Measurements from ENCODE around the gene SPHK1.
"Not testable (repeated sequence)": the region's sequence is repeated elsewhere in the genome, so short reads cannot be mapped to it uniquely, and the experiment has no call there.

The SPHK1 gene

GRCh38 chr17:76359375-76359774 is 25.0 kb upstream of the SPHK1 start:
- H3K27ac Mint-ChIP-seq: no peak overlapping the region
- no peaks in the 10 kb centered on the region for H3K27me3 Mint-ChIP-seq (ENCODE audit: low read depth)
- TF ChIP-seq, protein P1, sequence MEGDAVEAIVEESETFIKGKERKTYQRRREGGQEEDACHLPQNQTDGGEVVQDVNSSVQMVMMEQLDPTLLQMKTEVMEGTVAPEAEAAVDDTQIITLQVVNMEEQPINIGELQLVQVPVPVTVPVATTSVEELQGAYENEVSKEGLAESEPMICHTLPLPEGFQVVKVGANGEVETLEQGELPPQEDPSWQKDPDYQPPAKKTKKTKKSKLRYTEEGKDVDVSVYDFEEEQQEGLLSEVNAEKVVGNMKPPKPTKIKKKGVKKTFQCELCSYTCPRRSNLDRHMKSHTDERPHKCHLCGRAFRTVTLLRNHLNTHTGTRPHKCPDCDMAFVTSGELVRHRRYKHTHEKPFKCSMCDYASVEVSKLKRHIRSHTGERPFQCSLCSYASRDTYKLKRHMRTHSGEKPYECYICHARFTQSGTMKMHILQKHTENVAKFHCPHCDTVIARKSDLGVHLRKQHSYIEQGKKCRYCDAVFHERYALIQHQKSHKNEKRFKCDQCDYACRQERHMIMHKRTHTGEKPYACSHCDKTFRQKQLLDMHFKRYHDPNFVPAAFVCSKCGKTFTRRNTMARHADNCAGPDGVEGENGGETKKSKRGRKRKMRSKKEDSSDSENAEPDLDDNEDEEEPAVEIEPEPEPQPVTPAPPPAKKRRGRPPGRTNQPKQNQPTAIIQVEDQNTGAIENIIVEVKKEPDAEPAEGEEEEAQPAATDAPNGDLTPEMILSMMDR (IDR thresholded peaks at IDR 0.05; ENCODE audit: unreplicated experiment in 3 of 3): no peak
- H3K36me3 Mint-ChIP-seq (ENCODE audit: low read depth): no peaks in the 10 kb centered on the region
- peaks cover 13% of the 10 kb centered on the region for H3K4me1 Mint-ChIP-seq
- H3K4me3 Mint-ChIP-seq: no peak overlapping the region
- no peaks in the 10 kb centered on the region for H3K9me3 Mint-ChIP-seq

DNA sequence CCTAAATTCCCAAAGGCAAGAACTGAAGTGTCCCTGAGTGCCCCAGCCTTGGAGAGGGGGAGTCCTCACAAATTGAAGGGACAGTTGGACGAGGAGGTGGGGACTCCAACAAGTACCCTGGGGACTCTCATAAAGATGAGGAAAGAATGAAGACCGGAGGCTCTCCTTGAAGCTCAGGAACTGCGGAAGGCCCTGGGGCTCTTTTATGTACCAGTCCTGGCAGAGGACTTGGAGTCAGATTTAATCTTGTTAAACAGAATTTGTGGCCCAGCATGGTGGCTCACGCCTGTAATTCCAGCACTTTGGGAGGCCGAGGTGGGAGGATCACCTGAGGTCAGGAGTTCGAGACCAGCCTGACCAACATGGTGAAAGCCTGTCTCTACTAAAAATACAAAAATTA is 24.6 kb upstream of the SPHK1 start:
- H3K4me1 Mint-ChIP-seq: peaks cover 13% of the 10 kb centered on the region
- not testable (repeated sequence) for H3K27ac Mint-ChIP-seq; H3K9me3 Mint-ChIP-seq; H3K4me3 Mint-ChIP-seq; H3K36me3 Mint-ChIP-seq (ENCODE audit: low read depth); H3K27me3 Mint-ChIP-seq (ENCODE audit: low read depth)

DNA sequence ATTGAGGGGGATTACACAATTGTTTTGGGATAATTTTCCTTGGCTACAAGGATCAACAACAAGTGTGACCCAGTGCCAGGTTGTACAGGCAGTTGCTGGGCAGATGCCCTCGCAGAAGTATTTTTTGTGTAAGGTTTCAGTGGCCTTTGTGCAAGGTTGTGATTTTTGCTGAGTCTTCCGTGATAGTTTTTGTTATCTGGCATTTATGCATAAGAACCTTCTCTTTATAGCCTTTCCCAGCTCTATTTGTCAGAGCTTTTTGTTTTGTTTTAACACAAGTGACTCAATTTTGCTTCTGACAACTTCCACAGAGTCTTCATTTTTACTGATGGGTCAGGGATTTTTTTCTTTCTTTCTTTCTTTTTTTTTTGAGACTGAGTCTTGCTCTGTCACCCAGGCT is 23.9 kb upstream of the SPHK1 start:
- Mint-ChIP-seq H3K36me3 (ENCODE audit: low read depth) (no peaks in the 10 kb centered on the region), H3K27ac (peak overlapping the region in 2 of 3 experiments; percentile 24 to 29), H3K9me3 (no peaks in the 10 kb centered on the region), H3K4me3 (no peak overlapping the region), H3K4me1 (peaks cover 13% of the 10 kb centered on the region), H3K27me3 (ENCODE audit: low read depth) (peaks cover 3% of the 10 kb centered on the region)
- TF ChIP-seq, protein P1 (IDR thresholded peaks at IDR 0.05; ENCODE audit: unreplicated experiment in 3 of 3): no peak

DNA sequence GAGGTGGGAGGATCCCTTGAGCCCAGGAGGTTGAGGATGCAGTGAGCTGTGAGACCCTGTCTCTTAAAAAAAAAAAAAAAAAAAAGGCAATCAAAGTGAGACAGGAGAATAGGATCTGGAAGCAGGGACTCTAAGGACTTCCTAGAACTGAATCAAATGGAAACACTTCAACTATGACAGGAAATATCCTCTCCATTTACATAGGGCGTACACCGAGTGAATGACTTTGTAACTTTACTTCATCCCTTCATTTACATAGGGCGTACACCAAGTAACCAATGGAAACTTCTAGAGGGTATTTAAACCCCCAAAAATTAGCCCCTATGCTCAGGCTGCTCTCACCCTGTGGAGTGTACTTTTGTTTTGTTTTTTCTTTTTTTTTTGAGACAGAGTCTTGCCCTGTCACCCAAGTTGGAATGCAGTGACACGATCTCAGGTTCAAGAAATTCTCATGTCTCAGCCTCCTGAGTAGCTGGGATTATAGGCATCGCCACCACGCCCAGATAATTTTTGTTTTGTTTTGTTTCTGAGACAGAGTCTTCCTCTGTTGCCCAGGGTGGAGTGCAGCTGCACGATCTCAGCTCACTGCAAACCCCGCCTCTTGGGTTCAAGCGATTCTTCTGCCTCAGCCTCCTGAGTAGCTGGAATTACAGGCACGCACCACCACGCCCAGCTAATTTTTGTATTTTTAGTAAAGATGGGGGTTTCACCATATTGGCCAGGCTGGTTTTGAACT is 21.1 kb upstream of the SPHK1 start:
- peaks cover 5% of the 10 kb centered on the region for H3K27me3 Mint-ChIP-seq (ENCODE audit: low read depth)
- no peak overlapping the region for H3K27ac Mint-ChIP-seq
- H3K9me3 Mint-ChIP-seq: no peaks in the 10 kb centered on the region
- no peaks in the 10 kb centered on the region for H3K36me3 Mint-ChIP-seq (ENCODE audit: low read depth)
- TF ChIP-seq, protein P1 (IDR thresholded peaks at IDR 0.05; ENCODE audit: unreplicated experiment in 3 of 3): no peak
- no peak overlapping the region for H3K4me3 Mint-ChIP-seq
- peaks cover 20% of the 10 kb centered on the region for H3K4me1 Mint-ChIP-seq

DNA sequence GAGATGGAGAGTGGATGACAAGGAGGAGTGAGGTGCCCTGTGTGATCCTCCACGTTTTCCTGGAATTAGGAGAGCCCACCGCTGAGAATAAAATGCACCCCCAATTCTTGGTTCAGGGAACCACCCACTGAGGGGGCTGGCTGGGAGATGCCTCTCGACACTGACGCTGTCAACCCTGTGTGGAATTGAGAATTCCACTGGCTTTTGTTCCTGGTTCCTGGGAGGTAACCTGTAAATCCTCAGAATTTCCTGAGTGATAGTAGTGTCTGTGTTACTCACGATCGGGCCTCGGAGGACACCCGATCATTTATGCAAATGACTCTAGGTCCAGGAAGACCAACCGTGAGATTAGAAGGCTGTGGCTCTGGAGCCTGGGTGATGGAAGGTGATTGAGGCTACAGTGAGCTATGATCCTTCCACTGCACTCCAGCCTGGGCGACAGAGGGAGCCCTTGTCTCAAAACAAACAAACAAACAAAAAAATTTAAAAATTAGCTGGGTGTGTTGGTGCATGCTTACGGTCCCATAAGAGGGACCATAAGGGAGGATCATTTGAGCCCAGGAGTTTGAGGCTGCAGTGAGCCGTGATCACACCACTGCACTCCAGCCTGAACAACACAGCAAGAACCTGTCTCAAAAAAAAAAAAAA is 19.0 kb upstream of the SPHK1 start:
- peaks cover 10% of the 10 kb centered on the region for H3K27me3 Mint-ChIP-seq (ENCODE audit: low read depth)
- no peaks in the 10 kb centered on the region for H3K36me3 Mint-ChIP-seq (ENCODE audit: low read depth)
- no peaks in the 10 kb centered on the region for H3K9me3 Mint-ChIP-seq
- H3K27ac Mint-ChIP-seq: peak overlapping the region in 1 of 3 experiments; percentile 65
- no peak overlapping the region for H3K4me3 Mint-ChIP-seq
- peaks cover 36% of the 10 kb centered on the region for H3K4me1 Mint-ChIP-seq
- TF ChIP-seq, protein P1 (IDR thresholded peaks at IDR 0.05; ENCODE audit: unreplicated experiment in 3 of 3): peak in 2 of 3 experiments; percentile 12 to 20

- peaks cover 36% of the 10 kb centered on the region for H3K4me1 Mint-ChIP-seq
- H3K9me3 Mint-ChIP-seq: no peaks in the 10 kb centered on the region
- H3K4me3 Mint-ChIP-seq: no peak overlapping the region
- TF ChIP-seq, protein P1 (IDR thresholded peaks at IDR 0.05; ENCODE audit: unreplicated experiment in 3 of 3): no peak
- peaks cover 10% of the 10 kb centered on the region for H3K27me3 Mint-ChIP-seq (ENCODE audit: low read depth)
- H3K36me3 Mint-ChIP-seq (ENCODE audit: low read depth): no peaks in the 10 kb centered on the region
- H3K27ac Mint-ChIP-seq: peak overlapping the region in 2 of 3 experiments; percentile 52 to 53
Observed at GRCh38 chr17:76366247-76366646, 18.2 kb upstream of the SPHK1 start.

Measured in nephron (organoid).